Subcutaneous preadipocyte (primary cell): ENCODE data around the gene EFHC2. TPM values are rescaled to one million over a fixed set of nuclear protein-coding genes. Genes with fewer than 3 reads are reported as not detected.

ENCODE experiments used
- total RNA-seq: library from RNA; depleted of rRNA; stranded (reverse); fragments of >200 nt; gene quantifications from 2 replicates; pipeline ENCODE4 v1.2.3, GENCODE V29; 2012

The EFHC2 gene, protein sequence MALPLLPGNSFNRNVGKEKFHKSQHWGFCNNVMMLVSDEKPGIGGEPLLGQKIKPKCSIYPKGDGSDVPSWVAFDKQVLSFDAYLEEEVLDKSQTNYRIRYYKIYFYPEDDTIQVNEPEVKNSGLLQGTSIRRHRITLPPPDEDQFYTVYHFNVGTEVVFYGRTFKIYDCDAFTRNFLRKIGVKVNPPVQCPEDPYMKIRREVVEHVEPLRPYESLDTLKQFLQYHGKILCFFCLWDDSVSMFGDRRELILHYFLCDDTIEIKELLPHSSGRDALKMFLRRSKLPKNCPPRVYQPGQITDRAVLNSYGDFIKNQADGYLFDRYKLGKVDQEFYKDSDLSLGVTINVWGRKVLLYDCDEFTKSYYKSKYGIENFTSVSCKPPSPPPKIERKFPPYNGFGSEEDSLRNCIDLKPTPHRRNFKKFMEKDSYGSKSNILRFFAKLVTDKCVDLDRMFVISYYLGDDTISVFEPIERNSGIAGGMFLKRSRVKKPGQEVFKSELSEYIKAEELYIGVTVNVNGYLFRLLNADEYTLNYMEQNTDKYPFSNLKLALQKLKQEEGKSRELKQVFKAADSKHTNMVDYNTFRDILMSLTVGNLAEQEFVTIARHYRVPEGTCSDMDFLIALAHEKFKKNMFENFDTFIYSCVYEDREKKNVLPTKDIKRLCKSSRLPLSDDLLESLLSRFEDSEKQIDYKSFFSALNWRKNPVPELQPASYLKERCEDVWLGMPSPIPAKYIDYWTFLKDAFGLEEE
- total RNA-seq: 0.20 and 0.37 TPM in 2 replicates

DNA sequence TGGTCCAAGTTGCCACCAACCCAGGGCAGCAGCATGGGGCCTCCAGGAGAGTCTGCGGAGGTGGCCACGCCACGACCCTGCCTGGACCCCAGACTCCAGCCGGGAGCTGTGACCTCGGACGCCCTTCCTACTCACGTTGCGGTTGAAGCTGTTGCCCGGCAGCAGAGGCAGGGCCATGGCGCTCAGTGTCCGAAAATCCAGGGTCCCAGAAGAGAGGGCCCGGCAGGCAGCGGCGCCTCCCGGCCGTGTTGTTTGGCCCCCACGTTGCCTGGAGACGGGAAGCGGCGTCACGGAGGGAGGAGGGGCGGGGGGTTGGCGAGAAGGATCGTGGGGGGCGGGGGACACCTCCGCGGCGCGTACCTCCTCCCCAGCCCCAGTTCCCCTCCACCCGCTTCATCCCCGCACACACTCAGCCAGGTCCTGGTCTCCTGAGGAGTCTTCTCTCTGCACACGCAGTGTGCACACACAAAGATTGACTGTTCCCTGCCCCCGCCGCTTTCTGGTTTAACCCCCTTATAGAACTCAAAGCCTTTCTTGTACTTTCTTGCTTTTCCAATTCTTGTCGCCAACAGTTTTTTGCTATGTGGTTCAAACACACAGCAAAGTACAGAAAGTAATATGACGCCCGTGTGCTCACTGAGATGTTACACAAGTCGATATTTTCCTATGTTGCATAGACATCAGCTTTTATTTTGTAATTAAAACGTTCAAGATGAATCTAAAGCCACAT, at the start of gene EFHC2:
EFHC2 (minus strand) TSS at position 261 of the 730 bp plus-strand sequence; CDS start at position 177, 84 bp downstream.

Other genes starting within 250 kb of the EFHC2 start
- 8.4 and 11.4 TPM in 2 replicates for gene FUNDC1, start 199.2 kb upstream of the EFHC2 start, total RNA-seq